ENCODE data around the gene CHRDL2.
"Not testable (repeated sequence)": the region's sequence is repeated elsewhere in the genome, so short reads cannot be mapped to it uniquely, and the experiment has no call there.

GRCh38 chr11:74768172-74768651, 37.0 kb upstream of the CHRDL2 start:
- not testable (repeated sequence) for TF ChIP-seq EZH2 (IDR thresholded peaks at IDR 0.05; ENCODE audit: low read length, missing control alignments); CTCF (conservative IDR thresholded peaks at IDR 0.05 in 1 of 2, IDR thresholded peaks at IDR 0.05 in 1 of 2; ENCODE audit: low read depth in 1 of 2, low read length in 2 of 2)
